Skeletal muscle satellite cell (primary cell): Measurements from ENCODE around the gene MYO3A.
"Not testable (repeated sequence)": the region's sequence is repeated elsewhere in the genome, so short reads cannot be mapped to it uniquely, and the experiment has no call there.

ENCODE experiments used
- H3K27me3 ChIP-seq: 2 replicates; pipeline ENCODE4 v1.7.0; 2013; ENCODE audit warnings: low read length; ENCODE audit not compliant: control insufficient read depth, insufficient read depth
- H3K36me3 ChIP-seq: 2 replicates; pipeline ENCODE4 v1.7.0; 2013; ENCODE audit warnings: mild to moderate bottlenecking, control low read depth, low read length; ENCODE audit not compliant: insufficient read depth
- H3K4me1 ChIP-seq: 2 replicates; pipeline ENCODE4 v1.7.0; 2013; ENCODE audit warnings: low read length; ENCODE audit not compliant: control insufficient read depth, insufficient read depth
- H3K4me2 ChIP-seq: 2 replicates; pipeline ENCODE4 v1.7.0; 2013; ENCODE audit warnings: mild to moderate bottlenecking, low read length
- H3K4me3 ChIP-seq: 2 replicates; pipeline ENCODE4 v1.7.0; 2013; ENCODE audit warnings: low read length
- H3K9ac ChIP-seq: 2 replicates; pipeline ENCODE4 v1.7.0; 2013; ENCODE audit warnings: mild to moderate bottlenecking, low read depth, low read length, moderate library complexity
- H3K9me3 ChIP-seq: replicated peaks from 2 replicates; pipeline ENCODE4 v1.7.0; 2013; ENCODE audit warnings: mild to moderate bottlenecking, control low read depth, low read length

The MYO3A gene

DNA sequence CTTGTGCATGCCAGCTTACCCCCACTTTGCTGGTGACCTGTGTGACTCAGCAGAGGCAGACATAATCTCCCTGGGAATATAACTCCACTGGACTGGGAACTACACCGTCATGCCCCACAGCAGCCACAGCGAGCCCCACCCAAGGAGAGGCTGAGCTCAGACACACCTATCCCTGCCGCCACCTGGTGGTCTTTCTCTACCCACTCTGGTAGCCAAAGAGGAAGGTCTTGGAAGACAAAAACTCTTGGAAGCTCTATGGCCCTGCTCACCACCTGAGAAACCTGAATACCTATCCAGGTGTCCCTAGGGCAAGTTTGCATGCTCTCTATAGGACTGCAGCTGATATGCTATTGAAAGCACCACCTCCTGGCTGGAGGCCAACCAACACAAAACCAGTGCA, 48.1 kb downstream of the MYO3A start:
- no peaks in the 10 kb centered on the region for H3K9me3 ChIP-seq
- H3K4me3 ChIP-seq, result no peak overlapping the region
- H3K4me2 ChIP-seq, result no peak overlapping the region

DNA sequence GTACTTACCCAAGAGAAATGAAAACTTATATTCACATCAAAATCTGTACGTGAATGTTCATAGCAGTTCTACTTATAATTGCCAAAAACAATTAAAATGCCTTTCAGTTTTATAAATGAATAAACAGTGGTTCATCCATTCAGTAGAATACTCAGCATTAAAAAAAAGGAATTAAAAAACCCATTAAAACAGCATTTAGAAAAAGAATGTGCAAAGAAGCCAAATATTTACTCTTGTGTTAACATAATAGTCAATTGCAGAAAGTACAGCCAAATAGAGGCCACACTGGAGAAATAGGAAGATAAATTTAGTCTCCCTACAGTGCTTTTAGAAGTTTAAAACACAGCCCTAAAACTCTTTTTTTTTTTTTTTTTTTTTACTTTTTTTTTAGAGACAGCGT, 54.6 kb downstream of the MYO3A start:
- no peaks in the 10 kb centered on the region for H3K9me3 ChIP-seq
- H3K36me3 ChIP-seq, result no peaks in the 10 kb centered on the region
- H3K4me2 ChIP-seq, result no peak overlapping the region
- H3K9ac ChIP-seq, result no peak overlapping the region
- no peaks in the 10 kb centered on the region for H3K4me1 ChIP-seq
- no peaks in the 10 kb centered on the region for H3K27me3 ChIP-seq
- H3K4me3 ChIP-seq, result no peak overlapping the region

More for the DNA sequence above, 48.1 kb downstream of the MYO3A start:
- no peaks in the 10 kb centered on the region for H3K27me3 ChIP-seq
- H3K4me1 ChIP-seq, result no peaks in the 10 kb centered on the region
- no peak overlapping the region for H3K9ac ChIP-seq
- no peaks in the 10 kb centered on the region for H3K36me3 ChIP-seq

DNA sequence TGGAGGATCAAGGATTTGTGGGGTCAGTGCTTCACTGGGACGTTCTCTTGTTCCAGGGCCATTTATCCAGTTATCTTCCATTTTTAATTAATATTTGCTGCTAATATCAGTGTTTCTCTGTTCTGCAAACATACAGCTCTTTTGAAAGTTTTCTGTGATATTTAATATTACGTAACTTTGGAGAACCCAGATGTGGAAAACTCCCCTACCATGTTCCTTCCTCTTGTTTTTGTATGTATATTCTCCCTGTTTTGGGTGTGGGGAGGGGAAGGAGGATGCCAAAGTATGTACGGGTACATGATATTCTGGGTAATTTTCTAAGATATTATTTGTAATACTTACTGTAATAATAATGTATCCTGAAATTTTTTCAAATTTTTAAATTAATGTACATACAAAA, 55.9 kb downstream of the MYO3A start:
- Histone ChIP-seq H3K36me3 (no peaks in the 10 kb centered on the region), H3K9ac (no peak overlapping the region), H3K4me2 (no peak overlapping the region), H3K27me3 (no peaks in the 10 kb centered on the region), H3K9me3 (no peaks in the 10 kb centered on the region), H3K4me1 (no peaks in the 10 kb centered on the region), H3K4me3 (no peak overlapping the region)

DNA sequence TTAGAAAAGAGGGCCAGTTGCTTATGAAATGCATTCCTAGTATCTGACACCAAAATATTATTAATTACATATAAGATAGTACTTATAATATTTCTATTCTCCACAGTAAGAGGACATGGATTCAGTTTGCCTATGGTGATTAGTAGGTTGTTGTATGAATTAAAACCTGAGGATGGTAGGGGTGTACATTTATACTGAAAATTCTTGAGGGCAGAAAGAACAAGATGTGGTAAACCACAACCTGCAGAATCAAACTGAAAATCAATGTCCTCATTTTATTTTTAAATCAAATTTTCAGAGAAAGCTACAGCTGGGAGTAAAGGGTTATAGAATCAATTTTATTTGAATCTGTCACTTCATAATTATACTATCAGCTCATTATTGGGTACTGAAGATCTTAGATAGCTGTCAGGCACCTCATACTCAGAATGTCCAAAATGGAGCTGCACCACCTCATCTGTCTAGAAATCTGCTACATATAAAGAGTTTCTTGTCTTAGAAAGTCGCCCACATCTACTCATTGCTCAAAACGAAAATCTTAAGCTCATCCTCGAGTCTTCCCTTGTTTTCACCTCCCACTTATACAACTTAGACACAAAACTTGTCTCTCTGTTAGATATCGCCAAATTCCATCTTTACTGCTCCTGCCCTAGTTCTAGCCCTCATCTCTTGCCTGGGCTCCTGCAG, 65.4 kb downstream of the MYO3A start:
- Histone ChIP-seq H3K4me2 (no peak overlapping the region), H3K36me3 (no peaks in the 10 kb centered on the region), H3K9ac (no peak overlapping the region), H3K4me1 (no peaks in the 10 kb centered on the region), H3K4me3 (no peak overlapping the region), H3K27me3 (no peaks in the 10 kb centered on the region), H3K9me3 (peaks cover 5% of the 10 kb centered on the region)

DNA sequence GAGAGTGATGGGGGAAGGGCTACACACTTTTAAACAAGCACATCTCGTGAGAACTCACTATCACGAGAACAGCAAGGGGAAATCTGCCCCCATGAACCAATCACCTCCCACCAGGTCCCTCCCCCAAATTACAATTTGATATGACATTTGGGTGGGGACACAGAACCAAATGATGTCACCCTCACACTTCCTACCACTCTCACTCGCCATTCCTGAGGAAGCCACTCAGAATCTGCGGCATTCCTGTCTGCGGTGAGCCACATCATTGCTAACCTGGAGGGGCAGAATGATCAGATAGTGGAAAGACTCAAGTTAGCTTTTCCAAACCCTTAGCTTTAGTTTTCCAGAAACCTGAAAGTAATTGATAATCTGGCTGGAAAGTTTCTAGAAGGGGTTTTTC, 66.9 kb downstream of the MYO3A start:
- H3K4me2 ChIP-seq, result no peak overlapping the region
- no peaks in the 10 kb centered on the region for H3K36me3 ChIP-seq
- H3K9ac ChIP-seq, result no peak overlapping the region
- no peaks in the 10 kb centered on the region for H3K4me1 ChIP-seq
- no peak overlapping the region for H3K4me3 ChIP-seq
- peaks cover 5% of the 10 kb centered on the region for H3K9me3 ChIP-seq
- H3K27me3 ChIP-seq, result no peaks in the 10 kb centered on the region

DNA sequence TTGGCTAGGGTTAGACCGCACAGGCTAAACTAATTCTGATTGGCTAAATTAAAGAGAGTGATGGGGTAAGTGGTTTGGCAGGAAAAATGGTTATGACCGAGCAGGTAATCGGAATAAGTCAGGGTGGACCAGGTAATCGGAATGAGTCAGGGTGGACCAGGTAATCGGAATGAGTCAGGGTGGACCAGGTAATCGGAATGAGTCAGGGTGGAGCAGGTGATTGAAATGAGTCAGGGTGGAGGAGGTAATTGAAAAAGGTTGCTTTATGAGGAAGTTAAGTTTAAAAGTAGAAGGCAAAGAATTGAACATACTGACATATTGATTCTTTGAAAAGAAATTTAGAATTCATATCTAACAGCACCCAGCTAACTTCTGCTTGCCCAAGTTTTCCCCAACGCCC, 68.4 kb downstream of the MYO3A start:
- H3K4me2 ChIP-seq, H3K4me3 ChIP-seq, H3K9me3 ChIP-seq, H3K36me3 ChIP-seq, H3K9ac ChIP-seq, H3K4me1 ChIP-seq, H3K27me3 ChIP-seq: not testable (repeated sequence)

DNA sequence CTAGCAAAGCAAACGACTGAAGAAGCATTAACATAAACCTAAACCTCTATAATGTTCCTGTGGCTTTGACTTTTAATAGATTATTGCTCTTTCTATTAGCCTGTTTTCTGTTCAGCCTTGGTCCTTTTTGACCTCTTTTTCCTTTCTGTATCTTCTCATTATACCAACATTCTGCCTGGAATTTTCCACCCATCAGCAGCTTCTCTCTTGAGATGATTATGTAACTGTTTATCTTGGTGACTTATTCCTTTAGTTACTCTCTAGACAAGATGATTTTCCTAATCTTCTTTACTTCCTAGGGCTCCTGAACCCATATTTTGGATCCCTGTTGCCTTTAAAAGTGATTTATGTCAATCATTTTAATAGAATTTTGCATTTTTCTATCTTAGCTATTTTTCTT, 81.1 kb downstream of the MYO3A start:
- no peak overlapping the region for H3K4me3 ChIP-seq
- no peaks in the 10 kb centered on the region for H3K9me3 ChIP-seq

DNA sequence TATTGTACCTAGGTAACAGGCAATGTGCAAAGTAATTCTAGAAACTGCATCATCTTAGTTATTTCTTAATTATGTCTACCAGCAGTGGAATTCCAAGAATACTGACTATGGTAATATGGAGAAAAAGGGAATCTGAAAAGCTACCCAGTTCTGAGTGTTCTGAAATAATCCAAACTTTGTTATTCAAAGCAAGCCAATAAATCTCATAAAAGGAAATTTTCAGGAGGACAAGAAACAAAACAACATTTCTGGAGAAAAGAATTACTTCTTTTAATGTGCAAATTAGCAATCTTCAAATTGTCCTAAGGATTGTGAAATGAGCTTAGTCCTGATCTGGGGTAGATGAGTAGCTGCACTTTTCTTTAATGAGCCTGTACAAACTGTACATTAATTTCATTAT, 88.8 kb downstream of the MYO3A start:
- H3K27me3 ChIP-seq, result no peaks in the 10 kb centered on the region
- no peaks in the 10 kb centered on the region for H3K4me1 ChIP-seq
- no peak overlapping the region for H3K4me3 ChIP-seq
- H3K9me3 ChIP-seq, result peaks cover 3% of the 10 kb centered on the region
- no peaks in the 10 kb centered on the region for H3K36me3 ChIP-seq
- H3K9ac ChIP-seq, result no peak overlapping the region
- no peak overlapping the region for H3K4me2 ChIP-seq

More for the DNA sequence above, 81.1 kb downstream of the MYO3A start:
- no peak overlapping the region for H3K4me2 ChIP-seq
- no peaks in the 10 kb centered on the region for H3K4me1 ChIP-seq
- H3K36me3 ChIP-seq, result no peaks in the 10 kb centered on the region
- H3K9ac ChIP-seq, result no peak overlapping the region
- no peaks in the 10 kb centered on the region for H3K27me3 ChIP-seq

DNA sequence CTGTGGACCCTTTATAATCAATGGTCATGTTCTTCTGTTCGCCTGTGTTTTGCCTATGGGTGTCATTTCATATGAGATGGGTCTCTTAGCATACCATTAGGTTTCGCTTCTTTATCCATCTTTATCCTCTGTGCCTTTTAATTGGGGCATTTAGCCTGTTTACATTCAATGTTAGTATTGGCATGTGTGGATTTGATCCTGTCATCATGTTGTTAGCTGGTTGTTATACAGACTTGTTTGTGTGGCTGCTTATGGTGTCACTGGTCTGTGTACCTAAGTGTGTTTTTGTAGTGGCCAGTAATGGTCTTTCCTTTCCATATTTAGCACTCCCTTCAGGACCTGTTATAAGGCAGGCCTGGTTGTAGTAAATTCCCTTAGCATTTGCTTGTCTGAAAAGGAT, 90.3 kb downstream of the MYO3A start:
- no peak overlapping the region for H3K4me2 ChIP-seq
- no peaks in the 10 kb centered on the region for H3K4me1 ChIP-seq
- no peaks in the 10 kb centered on the region for H3K36me3 ChIP-seq
- no peak overlapping the region for H3K4me3 ChIP-seq
- no peaks in the 10 kb centered on the region for H3K27me3 ChIP-seq
- H3K9ac ChIP-seq, result no peak overlapping the region
- H3K9me3 ChIP-seq, result peaks cover 3% of the 10 kb centered on the region

DNA sequence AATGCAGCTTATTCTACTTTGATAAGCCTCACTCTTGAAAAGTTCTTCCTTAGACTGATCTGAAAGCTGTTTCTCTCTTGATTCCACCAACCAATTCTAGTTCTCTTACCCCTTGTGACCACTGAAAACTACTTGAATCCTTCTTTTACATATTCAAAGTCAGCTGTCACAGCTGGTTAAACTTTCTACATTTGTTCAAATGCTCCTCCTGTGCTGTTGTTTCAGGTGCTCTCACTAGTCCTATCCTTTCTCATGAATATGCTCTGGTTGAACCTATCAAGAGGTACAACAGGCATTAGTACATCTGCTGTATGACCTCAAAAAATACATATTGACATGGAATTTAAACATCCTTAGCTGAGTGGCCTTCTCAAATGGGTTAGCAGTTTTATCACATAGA, 91.5 kb downstream of the MYO3A start:
- Histone ChIP-seq H3K4me2 (no peak overlapping the region), H3K27me3 (no peaks in the 10 kb centered on the region), H3K9ac (no peak overlapping the region), H3K4me1 (no peaks in the 10 kb centered on the region), H3K9me3 (peaks cover 3% of the 10 kb centered on the region), H3K36me3 (no peaks in the 10 kb centered on the region), H3K4me3 (no peak overlapping the region)

DNA sequence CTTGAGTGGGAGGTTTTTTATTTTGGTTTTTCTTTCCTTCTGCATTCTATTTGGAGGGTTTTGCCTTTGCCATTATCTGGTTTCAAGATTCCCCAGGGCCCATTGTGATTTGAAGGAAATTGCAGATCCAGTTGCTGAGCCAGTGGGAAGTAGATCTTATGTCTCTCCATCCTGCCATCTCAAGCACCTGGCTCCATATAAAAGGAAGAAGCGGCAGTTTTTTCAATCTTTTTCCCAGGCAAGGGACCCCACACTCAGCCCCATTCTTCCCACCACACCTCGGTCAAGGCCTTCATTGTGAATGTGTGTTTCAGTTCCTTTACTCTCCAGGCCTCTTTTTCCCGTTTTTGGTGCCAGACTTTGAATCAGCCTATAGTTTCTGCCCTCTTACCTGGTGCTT, 95.8 kb downstream of the MYO3A start:
- Histone ChIP-seq H3K4me2 (no peak overlapping the region), H3K27me3 (no peaks in the 10 kb centered on the region), H3K4me1 (no peaks in the 10 kb centered on the region), H3K9ac (no peak overlapping the region), H3K4me3 (no peak overlapping the region), H3K9me3 (peaks cover 3% of the 10 kb centered on the region), H3K36me3 (no peaks in the 10 kb centered on the region)

DNA sequence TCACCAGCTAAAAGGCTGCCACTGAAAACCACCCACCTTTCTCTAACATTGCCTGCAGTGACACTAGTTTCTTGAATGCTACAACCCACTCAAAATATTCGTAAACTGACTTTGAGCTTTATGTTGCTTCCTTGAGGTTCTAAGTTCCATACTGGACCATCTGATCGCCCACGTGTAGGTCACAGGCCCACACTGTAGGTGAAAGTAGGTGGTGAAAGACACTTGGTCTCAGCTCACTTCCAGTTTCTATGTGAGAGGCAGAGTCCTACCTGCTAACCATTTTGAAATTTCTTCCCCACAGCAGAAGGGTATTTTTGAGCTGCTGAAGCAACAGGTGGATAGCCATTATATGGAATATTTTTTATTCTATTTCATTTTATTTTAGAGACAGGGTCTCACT, 97.3 kb downstream of the MYO3A start:
- H3K9ac ChIP-seq, result no peak overlapping the region
- H3K36me3 ChIP-seq, result no peaks in the 10 kb centered on the region
- peaks cover 3% of the 10 kb centered on the region for H3K9me3 ChIP-seq
- no peaks in the 10 kb centered on the region for H3K27me3 ChIP-seq
- H3K4me1 ChIP-seq, result no peaks in the 10 kb centered on the region
- H3K4me3 ChIP-seq, result no peak overlapping the region
- H3K4me2 ChIP-seq, result no peak overlapping the region
